ENCODE results near the gene SPINT2. TPM values are rescaled to one million over a fixed set of nuclear protein-coding genes. Genes with fewer than 3 reads are reported as not detected.

The SPINT2 gene
- total RNA-seq, 1 experiment from 2014 or later, result not detected

DNA sequence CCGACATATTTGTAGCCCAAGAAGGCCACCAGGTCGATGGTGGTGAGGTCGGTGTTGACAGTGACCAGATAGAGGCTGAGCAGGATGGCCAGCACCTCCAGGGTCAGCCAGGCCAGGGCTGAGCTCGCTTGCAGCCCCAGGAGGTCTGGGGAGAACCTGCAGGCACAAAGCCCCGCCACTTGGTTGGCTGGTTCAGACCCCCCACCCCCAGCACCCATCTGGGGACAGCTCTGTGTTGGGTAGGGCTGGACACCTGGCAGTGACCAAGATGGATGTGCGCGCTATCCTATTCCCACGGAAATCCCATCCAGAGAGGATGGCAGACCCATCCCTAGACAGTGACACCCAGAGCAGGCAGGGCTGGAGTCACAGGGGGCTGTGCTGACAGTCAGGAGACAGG lies 43.2 kb downstream of the SPINT2 start:
- no peaks in the 10 kb centered on the region for H3K27me3 ChIP-seq (replicated peaks; ENCODE audit: insufficient read depth, low read depth, low read length, poor library complexity)
- no peaks in the 10 kb centered on the region for H3K4me1 ChIP-seq (ENCODE audit: insufficient read depth, low read length, poor library complexity, severe bottlenecking)
- CTCF ChIA-PET, result no interaction called here
- H3K36me3 ChIP-seq (ENCODE audit: insufficient read depth, low read length, poor library complexity, severe bottlenecking), result no peaks in the 10 kb centered on the region
- H3K27ac ChIP-seq (ENCODE audit: low read depth, low read length, poor library complexity, severe bottlenecking), result no peak overlapping the region
- DNase-seq (ENCODE audit: low spot score), result no peak
- no peak for TF ChIP-seq EZH2 (IDR thresholded peaks at IDR 0.05; ENCODE audit: borderline replicate concordance, low read depth, low read length, poor library complexity, severe bottlenecking)
- TF ChIP-seq, protein P1, sequence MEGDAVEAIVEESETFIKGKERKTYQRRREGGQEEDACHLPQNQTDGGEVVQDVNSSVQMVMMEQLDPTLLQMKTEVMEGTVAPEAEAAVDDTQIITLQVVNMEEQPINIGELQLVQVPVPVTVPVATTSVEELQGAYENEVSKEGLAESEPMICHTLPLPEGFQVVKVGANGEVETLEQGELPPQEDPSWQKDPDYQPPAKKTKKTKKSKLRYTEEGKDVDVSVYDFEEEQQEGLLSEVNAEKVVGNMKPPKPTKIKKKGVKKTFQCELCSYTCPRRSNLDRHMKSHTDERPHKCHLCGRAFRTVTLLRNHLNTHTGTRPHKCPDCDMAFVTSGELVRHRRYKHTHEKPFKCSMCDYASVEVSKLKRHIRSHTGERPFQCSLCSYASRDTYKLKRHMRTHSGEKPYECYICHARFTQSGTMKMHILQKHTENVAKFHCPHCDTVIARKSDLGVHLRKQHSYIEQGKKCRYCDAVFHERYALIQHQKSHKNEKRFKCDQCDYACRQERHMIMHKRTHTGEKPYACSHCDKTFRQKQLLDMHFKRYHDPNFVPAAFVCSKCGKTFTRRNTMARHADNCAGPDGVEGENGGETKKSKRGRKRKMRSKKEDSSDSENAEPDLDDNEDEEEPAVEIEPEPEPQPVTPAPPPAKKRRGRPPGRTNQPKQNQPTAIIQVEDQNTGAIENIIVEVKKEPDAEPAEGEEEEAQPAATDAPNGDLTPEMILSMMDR (conservative IDR thresholded peaks at IDR 0.05; ENCODE audit: low read depth, low read length), result no peak
- POLR2A ChIA-PET (ENCODE audit: low non-redundant PET), result no interaction called here
- intact Hi-C loops (cut with micrococcal nuclease; ENCODE audit: unreplicated experiment), result no loop called here
- no peaks in the 10 kb centered on the region for H3K9me3 ChIP-seq (ENCODE audit: low read depth, low read length, poor library complexity, severe bottlenecking)
- no TSS peak for BruUV-seq (replicated peaks)
- H3K4me3 ChIP-seq (ENCODE audit: low read depth, low read length, poor library complexity, severe bottlenecking), result no peak overlapping the region

DNA sequence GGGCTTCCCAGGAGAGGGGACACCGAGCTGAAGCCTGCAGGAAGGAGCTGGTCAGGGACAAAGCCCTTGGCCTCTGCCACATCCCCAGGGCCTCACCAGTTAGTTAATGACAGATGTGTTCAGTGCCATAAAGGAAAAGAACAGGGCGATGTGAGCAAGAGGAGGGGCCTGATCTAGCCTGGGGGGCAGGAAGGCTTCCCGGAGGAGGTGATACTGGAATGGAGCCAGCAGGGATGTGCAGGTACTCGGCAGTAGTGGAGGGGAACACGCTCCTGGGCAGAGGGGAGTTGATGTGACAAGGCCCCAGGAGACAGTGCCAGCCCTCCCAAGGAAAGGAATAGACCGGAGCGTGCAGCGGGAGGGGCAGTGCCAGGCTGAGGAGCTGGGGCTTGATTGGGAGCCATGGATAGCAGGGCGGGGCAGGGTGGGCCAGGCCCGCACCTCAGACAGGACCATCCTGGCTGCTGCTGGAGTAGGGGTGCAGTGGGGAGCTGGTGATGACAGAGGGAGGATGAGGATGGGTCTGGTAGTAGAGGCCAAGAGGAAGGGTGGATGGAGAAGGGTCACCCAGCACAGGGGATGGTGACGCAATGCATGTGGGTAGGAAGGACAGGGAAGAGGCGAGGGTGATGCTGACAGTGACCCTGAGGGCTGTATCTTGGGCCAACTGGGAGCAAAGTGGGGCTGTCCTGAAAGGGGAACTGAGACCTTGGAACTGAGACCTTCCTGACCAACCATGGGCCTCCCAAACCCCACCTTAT lies 43.8 kb downstream of the SPINT2 start:
- no peaks in the 10 kb centered on the region for H3K27me3 ChIP-seq (replicated peaks; ENCODE audit: insufficient read depth, low read depth, low read length, poor library complexity)
- no peak overlapping the region for H3K4me3 ChIP-seq (ENCODE audit: low read depth, low read length, poor library complexity, severe bottlenecking)
- POLR2A ChIA-PET (ENCODE audit: low non-redundant PET), result no interaction called here
- intact Hi-C loops (cut with micrococcal nuclease; ENCODE audit: unreplicated experiment), result no loop called here
- no peaks in the 10 kb centered on the region for H3K9me3 ChIP-seq (ENCODE audit: low read depth, low read length, poor library complexity, severe bottlenecking)
- TF ChIP-seq, protein P1 (conservative IDR thresholded peaks at IDR 0.05; ENCODE audit: low read depth, low read length), result no peak
- TF ChIP-seq EZH2 (IDR thresholded peaks at IDR 0.05; ENCODE audit: borderline replicate concordance, low read depth, low read length, poor library complexity, severe bottlenecking), result no peak
- H3K4me1 ChIP-seq (ENCODE audit: insufficient read depth, low read length, poor library complexity, severe bottlenecking), result no peaks in the 10 kb centered on the region
- no peaks in the 10 kb centered on the region for H3K36me3 ChIP-seq (ENCODE audit: insufficient read depth, low read length, poor library complexity, severe bottlenecking)
- DNase-seq (ENCODE audit: low spot score), result no peak
- CTCF ChIA-PET, result no interaction called here
- no peak overlapping the region for H3K27ac ChIP-seq (ENCODE audit: low read depth, low read length, poor library complexity, severe bottlenecking)
- BruUV-seq (replicated peaks), result no TSS peak

DNA sequence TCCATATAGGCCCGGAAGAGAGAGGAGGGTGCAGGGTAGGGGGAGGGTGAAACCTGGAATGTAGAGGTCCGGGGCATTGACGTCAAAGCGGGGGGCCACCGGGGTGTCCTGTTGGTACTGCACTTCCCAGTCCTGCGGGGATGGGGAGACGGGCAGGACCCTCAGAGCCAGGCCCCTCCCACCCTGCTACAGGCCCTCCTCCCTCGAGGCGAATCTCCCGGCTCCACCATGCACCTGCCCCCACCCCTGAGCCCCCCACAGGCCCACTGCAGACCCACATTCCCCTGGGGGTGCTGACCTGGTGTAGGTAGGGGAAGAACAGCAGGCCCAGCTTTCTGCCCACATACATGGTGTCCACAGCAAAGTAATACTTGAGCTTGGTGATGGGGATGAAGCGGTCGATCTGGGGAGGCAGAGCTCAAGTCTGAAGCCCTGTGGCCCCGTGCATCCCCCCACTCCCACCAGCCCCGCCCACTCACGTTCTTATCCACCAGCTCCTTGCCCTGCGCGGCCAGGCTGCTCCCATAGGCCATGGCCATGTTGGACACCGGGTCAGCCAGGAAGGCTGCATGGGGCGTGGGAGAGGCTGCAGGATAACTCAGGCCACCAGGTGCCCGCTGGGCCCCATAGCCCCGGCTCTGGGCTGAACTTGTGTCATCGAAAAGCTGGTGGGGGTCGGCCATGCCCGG lies 44.7 kb downstream of the SPINT2 start:
- Histone ChIP-seq H3K4me3 (ENCODE audit: low read depth, low read length, poor library complexity, severe bottlenecking) (no peak overlapping the region), H3K4me1 (ENCODE audit: insufficient read depth, low read length, poor library complexity, severe bottlenecking) (no peaks in the 10 kb centered on the region), H3K36me3 (ENCODE audit: insufficient read depth, low read length, poor library complexity, severe bottlenecking) (no peaks in the 10 kb centered on the region), H3K27me3 (replicated peaks; ENCODE audit: insufficient read depth, low read depth, low read length, poor library complexity) (no peaks in the 10 kb centered on the region), H3K27ac (ENCODE audit: low read depth, low read length, poor library complexity, severe bottlenecking) (no peak overlapping the region), H3K9me3 (ENCODE audit: low read depth, low read length, poor library complexity, severe bottlenecking) (no peaks in the 10 kb centered on the region)
- intact Hi-C loops (cut with micrococcal nuclease; ENCODE audit: unreplicated experiment), result no loop called here
- no peak for DNase-seq (ENCODE audit: low spot score)
- no peak for TF ChIP-seq EZH2 (IDR thresholded peaks at IDR 0.05; ENCODE audit: borderline replicate concordance, low read depth, low read length, poor library complexity, severe bottlenecking)
- TF ChIP-seq, protein P1 (conservative IDR thresholded peaks at IDR 0.05; ENCODE audit: low read depth, low read length), result no peak
- BruUV-seq (replicated peaks), result no TSS peak
- ChIA-PET POLR2A (ENCODE audit: low non-redundant PET) (no interaction called here), CTCF (interaction anchor here (0.6 kb wide), 1 partner anchor 74 kb away, joined by 9 read pairs; no protein-coding TSS in a partner anchor)

All from A673 (cell line).